SW 1271 (cell line): Measurements from ENCODE around the gene DDX51.

Experiments used
- DNase-seq, 2 experiments: peaks; one replicate each; lab custom pipeline; 2025; lab: John Stamatoyannopoulos, UW

The DDX51 gene

GRCh38 chr12:132144115-132144809 is at the start of gene DDX51, which contains the start of gene NOC4L:
DDX51 (minus strand) TSS chr12:132144319; CDS start chr12:132144296, 23 bp downstream.
NOC4L (plus strand) TSS chr12:132144457; CDS start chr12:132144489, 32 bp downstream.
- DNase-seq = peak; percentile 68 to 86

GRCh38 chr12:132191715-132192553 is 47.8 kb upstream of the DDX51 start:
- DNase-seq = no peak

GRCh38 chr12:132190834-132191500 is 46.8 kb upstream of the DDX51 start:
- no peak for DNase-seq

GRCh38 chr12:132190012-132190755 is 46.1 kb upstream of the DDX51 start:
- DNase-seq = no peak

- DNase-seq = peak; percentile 88 to 92
Observed at GRCh38 chr12:132189378-132190011, 45.4 kb upstream of the DDX51 start.

DNA sequence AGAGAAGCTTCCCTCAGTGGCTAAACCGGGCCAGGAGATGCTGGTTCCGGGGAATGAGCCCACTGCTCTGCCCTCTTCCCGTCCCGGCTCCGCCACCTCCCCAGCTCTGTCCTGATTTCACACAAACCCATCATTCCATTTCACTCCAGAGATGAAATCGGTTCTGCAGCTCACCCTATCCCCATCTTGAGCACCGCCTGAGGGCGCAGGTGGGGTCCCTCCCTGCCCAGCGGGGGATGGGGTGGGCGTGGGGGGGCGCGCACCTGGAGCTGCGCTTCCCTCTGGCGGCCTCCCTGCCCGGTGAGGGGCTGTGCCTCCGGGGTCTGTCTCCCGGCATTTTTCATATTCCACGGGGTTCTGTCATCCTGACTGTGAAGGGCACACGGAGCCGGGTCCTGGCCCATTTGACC is 44.8 kb upstream of the DDX51 start:
- DNase-seq = no peak

GRCh38 chr12:132188451-132188901 is 44.4 kb upstream of the DDX51 start:
- DNase-seq = no peak

- no peak for DNase-seq
Observed at GRCh38 chr12:132187646-132188450, 43.7 kb upstream of the DDX51 start.

- no peak for DNase-seq
Observed at GRCh38 chr12:132186857-132187620, 42.9 kb upstream of the DDX51 start.

- DNase-seq = no peak
Observed at GRCh38 chr12:132186208-132186856, 42.2 kb upstream of the DDX51 start.

DNA sequence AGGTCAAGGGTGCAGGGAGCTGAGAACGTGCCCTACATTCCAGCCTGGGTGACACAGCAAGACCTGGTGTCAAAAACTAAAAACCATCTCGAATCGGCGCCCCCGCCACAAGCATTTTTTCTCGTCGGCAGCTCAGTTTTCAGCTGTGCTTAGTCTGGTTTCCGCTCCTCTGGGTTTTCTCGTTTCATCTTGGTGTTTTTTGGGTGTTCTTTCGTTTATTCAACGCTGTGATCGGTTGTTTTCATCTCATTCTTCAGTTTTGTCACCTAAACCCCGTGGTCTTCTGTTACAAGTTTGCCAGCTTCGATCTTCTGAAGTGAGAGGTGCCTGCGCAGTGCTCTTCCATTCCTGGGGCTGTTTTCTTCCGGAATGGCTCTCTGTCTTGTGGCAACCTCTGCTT is 41.6 kb upstream of the DDX51 start:
- DNase-seq = no peak

DNA sequence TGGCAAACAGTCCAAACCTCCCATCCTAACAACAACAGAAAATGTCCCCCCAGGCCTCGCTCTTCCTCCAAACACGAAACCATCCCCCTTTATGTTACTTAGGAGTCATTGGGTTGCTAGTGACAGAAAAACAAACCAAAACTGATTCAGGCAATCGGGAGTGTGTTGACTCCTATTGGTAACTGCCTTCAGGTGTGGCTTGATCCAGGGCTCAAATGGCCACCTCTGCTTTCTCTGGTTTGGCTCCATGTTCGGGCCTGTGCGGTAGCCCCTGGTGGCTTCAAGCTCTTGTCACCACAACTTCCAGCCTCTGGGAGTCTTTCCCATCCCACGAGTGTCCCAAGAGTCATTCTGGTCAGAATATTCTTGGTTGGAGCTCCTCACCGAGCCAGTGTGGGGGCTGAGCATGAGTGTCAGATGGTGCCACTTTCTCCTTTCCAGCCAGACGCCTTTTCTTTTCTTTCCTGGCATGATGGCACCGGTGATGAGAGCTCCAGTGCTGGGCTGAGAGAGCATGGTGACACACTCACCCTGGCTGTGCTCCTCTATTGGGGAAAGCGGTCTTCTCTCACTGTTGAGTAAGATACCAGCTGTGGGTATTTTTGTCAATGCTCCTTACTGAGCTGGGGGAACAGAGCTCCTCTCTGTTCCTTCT is 38.7 kb upstream of the DDX51 start:
- DNase-seq = no peak

DNA sequence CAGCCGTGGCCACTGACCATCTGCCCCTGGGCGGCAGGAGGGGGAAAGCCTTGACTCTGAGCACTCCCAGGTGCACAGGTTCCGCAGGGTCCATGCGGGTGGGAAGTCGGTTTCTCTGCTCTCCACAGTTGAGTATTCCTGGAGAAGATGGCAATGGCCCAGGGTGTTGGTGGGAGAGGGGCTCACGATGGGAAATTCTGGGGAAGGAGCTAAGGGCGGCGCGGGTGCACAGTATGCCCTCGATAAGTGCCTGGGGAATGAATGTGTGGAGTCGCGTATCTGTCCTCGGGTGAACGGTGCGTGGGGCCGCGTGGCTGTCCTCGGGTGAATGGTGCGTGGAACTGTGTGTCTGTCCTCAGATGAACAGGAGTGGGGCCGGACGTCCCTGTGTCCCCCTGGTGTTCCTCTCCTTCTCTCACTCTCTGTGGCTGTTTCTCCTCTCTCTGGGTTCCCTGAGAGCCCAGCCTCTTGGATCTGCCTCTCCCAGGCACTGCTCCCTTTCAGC is 38.1 kb upstream of the DDX51 start:
- no peak for DNase-seq

GRCh38 chr12:132181570-132182200 is 37.6 kb upstream of the DDX51 start:
- DNase-seq = no peak

DNA sequence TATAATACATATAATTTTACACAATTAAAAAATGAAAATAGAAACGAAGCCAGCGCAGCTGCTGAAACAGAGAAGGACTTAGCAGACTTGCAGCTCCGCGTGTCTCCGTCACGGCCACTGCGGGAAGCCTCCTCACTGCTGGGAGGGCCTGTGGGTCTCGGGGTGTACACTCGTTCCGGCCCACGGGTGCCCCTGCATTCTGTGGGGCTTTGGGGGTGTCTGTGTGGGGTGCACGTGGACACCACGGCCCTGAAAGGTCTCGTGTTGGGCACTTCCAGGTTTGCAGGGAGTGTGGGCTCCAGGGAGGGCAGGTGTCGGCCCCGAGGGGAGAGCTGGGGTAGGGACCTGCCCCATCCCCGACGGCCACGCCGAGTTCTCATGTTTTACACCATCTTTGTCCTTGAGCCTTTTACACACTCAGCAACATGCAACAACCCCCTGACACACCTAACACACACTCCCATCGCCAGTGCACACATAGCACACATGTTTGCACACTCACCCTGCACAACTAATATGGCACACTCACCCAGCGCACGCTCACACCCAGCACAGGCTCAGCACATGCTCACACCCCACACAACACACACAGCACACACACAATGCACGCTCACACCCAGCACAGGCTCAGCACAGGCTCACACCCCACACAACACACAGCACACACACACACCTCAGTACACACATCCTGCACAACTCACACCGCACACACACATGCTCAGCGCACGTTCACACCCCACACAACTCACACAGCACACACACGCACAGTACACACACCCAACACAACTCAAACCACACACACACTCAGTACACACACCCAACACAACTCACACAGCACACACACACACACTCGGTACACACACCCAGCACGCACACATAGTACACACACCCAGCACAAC is 36.8 kb upstream of the DDX51 start:
- DNase-seq = no peak

DNA sequence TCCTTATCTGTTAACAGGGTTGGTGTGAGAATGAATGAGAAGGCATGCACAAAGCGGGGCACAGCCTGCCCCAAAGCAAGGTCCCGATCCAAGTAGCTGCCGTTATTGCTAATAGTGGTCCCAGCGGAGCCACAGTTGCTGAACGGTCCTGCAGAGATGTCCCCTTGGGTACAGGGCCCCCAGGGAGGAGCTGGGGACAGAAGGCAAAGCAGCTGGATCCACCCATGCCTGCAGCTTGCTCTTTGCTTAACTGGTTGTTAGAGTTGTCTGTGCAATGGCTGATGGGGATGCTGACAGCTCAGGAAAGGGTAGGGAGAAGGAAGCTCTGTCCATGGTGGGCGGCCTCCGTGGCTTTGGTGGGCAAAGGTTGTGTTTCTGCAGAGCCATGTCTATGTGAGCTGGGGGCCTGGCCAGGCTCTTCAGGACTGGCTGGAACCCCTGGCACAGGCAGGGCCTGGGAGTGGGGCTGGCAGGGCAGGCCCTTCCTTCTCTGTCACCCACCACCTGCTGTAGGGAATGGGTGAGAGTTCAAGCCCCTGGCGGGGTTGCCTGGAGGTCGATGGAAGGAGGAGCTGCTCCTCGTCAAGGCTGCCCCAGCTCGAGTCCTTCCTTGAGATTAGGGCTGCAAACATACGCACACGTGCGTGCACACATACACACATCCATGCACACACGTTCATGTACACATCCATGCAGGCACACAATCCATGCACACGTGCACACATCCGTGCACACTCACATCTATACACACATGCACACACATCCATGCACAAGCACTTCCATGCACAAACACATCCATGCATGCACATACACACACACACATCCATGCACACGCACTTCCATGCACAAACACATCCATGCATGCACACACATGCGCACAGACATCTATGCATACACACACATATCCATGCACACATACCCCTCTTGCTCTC is 35.6 kb upstream of the DDX51 start:
- DNase-seq = no peak
